Measurements from ENCODE around the gene RPP14. TPM values are rescaled to one million over a fixed set of nuclear protein-coding genes. Genes with fewer than 3 reads are reported as not detected.

The RPP14 gene
- total RNA-seq, 4 donors from 2014 or later: 9.1 to 16.0 (median 10.4) TPM

DNA sequence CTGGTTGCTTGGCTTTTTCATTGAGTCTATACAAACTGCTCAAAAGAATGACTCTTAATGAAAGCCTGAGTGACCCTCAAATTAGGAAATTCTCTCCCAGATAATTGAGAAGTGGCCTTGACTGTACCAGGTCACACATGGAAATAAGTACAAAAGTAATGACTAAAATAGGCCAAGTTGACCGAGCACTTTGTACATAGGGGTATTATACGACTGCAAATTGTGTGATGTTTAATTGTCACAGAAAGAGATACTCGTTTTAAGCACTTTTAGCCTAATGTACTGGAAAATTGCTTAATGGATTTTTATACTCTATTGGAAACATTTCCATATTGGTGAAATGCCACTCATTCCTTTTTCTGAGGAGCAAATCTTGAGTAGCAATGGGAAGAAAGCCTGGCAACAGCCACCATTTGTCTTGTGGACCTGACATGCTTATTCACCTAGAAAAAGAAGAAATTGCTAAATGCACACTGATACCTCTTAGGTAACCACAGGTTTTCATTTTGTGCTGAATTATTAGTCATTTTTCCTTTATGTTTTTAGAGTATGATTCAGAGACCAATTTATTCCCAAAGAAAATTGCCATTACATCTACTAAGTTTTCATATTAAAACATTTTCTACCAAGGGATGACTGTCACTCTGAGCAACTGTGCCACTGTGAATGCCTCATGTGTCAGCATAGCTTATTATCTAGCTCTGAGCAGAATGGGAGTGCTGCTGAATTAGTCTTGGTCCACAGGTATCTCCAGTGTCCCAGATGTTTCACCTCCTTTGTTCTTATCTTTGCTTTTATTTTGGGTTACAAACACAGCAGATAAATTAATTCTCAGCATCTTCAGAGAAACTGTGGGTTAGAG lies 17.7 kb downstream of the RPP14 start:
- 89% methylated on average over 3 of the region's 3 CpGs for WGBS
- Histone ChIP-seq H3K9me3 (peaks cover 0 to 3% (median 0%) of the 10 kb centered on the region in 4 donors), H3K4me3 (no peak overlapping the region), H3K27ac (replicated peaks in 1 of 4) (peak overlapping the region in 1 of 4 donors; percentile 16), H3K36me3 (peaks cover under 1 to 12% (median 7%) of the 10 kb centered on the region in 4 donors), H3K4me1 (peaks cover 6 to 27% (median 19%) of the 10 kb centered on the region in 4 donors), H3K27me3 (no peaks in the 10 kb centered on the region)
- DNase-seq (ENCODE audit: extremely low spot score): no peak
- TF ChIP-seq POLR2A (IDR thresholded peaks at IDR 0.05; ENCODE audit: low read depth) (no peak), EP300 (IDR thresholded peaks at IDR 0.05) (no peak), POLR2AphosphoS5 (IDR thresholded peaks at IDR 0.05) (no peak), CTCF (IDR thresholded peaks at IDR 0.05) (no peak)
- intact Hi-C loops (cut with DNase I): loop anchor here (5.0 kb wide), 2 partner anchors 94 to 209 kb away; no protein-coding TSS in a partner anchor

DNA sequence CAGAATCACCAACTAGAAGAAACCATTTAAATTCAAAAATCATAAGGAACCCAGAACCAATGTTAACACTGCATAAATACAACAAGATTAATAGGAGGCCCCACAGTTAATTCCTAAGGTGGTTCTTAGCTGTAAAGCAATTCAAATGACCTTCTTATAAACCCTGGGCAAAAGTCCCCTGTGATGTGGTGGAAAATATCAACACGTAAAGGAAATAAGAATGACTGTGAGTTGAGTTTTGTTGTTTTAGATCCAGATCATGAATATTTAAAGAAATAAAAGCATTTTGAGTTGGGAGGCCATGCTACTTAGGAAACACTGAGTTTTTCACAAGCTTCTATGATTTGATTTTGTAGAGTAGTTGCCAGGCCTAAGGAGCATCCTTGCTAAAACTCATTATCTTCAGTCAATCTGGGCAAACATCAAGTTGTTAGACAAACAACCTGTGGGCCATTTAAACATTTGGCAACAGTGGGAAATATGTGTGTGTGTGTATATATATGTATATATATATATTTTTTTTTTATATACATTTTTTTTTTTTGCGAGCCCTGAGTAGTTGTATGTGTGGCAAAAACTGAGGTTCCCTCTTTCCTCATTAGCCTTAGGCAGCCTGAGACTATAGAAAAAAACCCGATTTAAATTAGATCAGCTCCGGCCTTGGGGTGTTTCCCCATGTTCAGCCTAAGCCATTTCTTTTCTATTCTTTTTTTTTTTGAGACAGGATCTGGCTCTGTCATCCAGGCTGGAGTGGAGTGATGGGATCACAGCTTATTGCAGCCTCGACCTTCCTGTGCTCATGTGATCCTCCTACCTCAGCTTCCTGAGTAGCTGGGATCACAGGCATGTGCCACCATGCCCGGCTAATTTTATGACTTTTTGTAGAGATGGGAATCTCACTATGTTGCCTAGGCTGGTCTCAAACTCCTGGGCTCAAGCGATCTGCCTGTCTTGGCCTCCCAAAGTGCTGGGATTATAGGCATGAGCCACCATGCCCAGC lies 18.6 kb downstream of the RPP14 start:
- TF ChIP-seq CTCF (IDR thresholded peaks at IDR 0.05) (no peak), POLR2A (IDR thresholded peaks at IDR 0.05; ENCODE audit: low read depth) (no peak), EP300 (IDR thresholded peaks at IDR 0.05) (no peak), POLR2AphosphoS5 (IDR thresholded peaks at IDR 0.05) (no peak)
- Histone ChIP-seq H3K4me1 (peaks cover 6 to 27% (median 19%) of the 10 kb centered on the region in 4 donors), H3K9me3 (peaks cover 0 to 3% (median 0%) of the 10 kb centered on the region in 4 donors), H3K36me3 (peaks cover 0 to 4% (median 0%) of the 10 kb centered on the region in 4 donors), H3K27me3 (no peaks in the 10 kb centered on the region), H3K27ac (replicated peaks in 1 of 4) (peak overlapping the region; percentile 11 to 58 (median 48)), H3K4me3 (no peak overlapping the region)
- no peak for DNase-seq (ENCODE audit: extremely low spot score)
- intact Hi-C loops (cut with DNase I): loop anchor here (5.0 kb wide), 2 partner anchors 93 to 208 kb away; no protein-coding TSS in a partner anchor
- 82% methylated on average over 6 of the region's 7 CpGs for WGBS

GRCh38 chr3:58325525-58325992 lies 19.5 kb downstream of the RPP14 start:
- no peak for DNase-seq (ENCODE audit: extremely low spot score)
- Histone ChIP-seq H3K27me3 (no peaks in the 10 kb centered on the region), H3K27ac (replicated peaks in 1 of 4) (peak overlapping the region; percentile 11 to 58 (median 48)), H3K9me3 (peaks cover 0 to 3% (median 0%) of the 10 kb centered on the region in 4 donors), H3K4me1 (peaks cover 6 to 27% (median 19%) of the 10 kb centered on the region in 4 donors), H3K4me3 (no peak overlapping the region), H3K36me3 (no peaks in the 10 kb centered on the region)
- 40% methylated on average over 2 of the region's 2 CpGs for WGBS
- intact Hi-C loops (cut with DNase I): no loop called here
- TF ChIP-seq EP300 (IDR thresholded peaks at IDR 0.05) (no peak), CTCF (IDR thresholded peaks at IDR 0.05) (no peak), POLR2AphosphoS5 (IDR thresholded peaks at IDR 0.05) (no peak), POLR2A (IDR thresholded peaks at IDR 0.05; ENCODE audit: low read depth) (no peak)

GRCh38 chr3:58326267-58326900 lies 20.3 kb downstream of the RPP14 start:
- Histone ChIP-seq H3K9me3 (peaks cover 0 to 3% (median 0%) of the 10 kb centered on the region in 4 donors), H3K4me1 (peaks cover 6 to 22% (median 17%) of the 10 kb centered on the region in 4 donors), H3K36me3 (no peaks in the 10 kb centered on the region), H3K27ac (replicated peaks in 1 of 4) (no peak overlapping the region), H3K27me3 (no peaks in the 10 kb centered on the region), H3K4me3 (no peak overlapping the region)
- 95% methylated on average over 8 of the region's 8 CpGs for WGBS
- no peak for TF ChIP-seq EP300 (IDR thresholded peaks at IDR 0.05)
- TF ChIP-seq CTCF (IDR thresholded peaks at IDR 0.05): no peak
- TF ChIP-seq POLR2AphosphoS5 (IDR thresholded peaks at IDR 0.05): no peak
- no peak for TF ChIP-seq POLR2A (IDR thresholded peaks at IDR 0.05; ENCODE audit: low read depth)
- intact Hi-C loops (cut with DNase I): no loop called here
- no peak for DNase-seq (ENCODE audit: extremely low spot score)
